Liver (tissue), 9 donors: ENCODE data around the gene SLC25A21. TPM values are rescaled to one million over a fixed set of nuclear protein-coding genes. Genes with fewer than 3 reads are reported as not detected.

Experiments
- DNase-seq: peaks from one replicate; pipeline ENCODE4 v3.0.0-alpha.2; 2017; ENCODE audit warnings: low spot score
- H3K27ac ChIP-seq, 2 donors: one replicate each; pipeline ENCODE4 v1.7.0; 2013; ENCODE audit warnings: inconsistent platforms in 2 of 2, low read length in 2 of 2, control low read depth in 1 of 2, low read depth in 1 of 2, mild to moderate bottlenecking in 1 of 2
- H3K27me3 ChIP-seq, 4 donors: one replicate each; pipeline versions ENCODE4 v1.6.1 to v1.7.0; 2013; ENCODE audit warnings: low read length in 3 of 4, inconsistent platforms in 1 of 4, mild to moderate bottlenecking in 1 of 4, moderate library complexity in 1 of 4; ENCODE audit not compliant: control insufficient read depth in 4 of 4, insufficient read depth in 4 of 4
- H3K36me3 ChIP-seq, 4 donors: one replicate each; pipeline versions ENCODE4 v1.6.1 to v1.7.0; 2013; ENCODE audit warnings: low read length in 3 of 4, mild to moderate bottlenecking in 3 of 4, low read depth in 1 of 4, moderate library complexity in 1 of 4; ENCODE audit not compliant: control insufficient read depth in 4 of 4, insufficient read depth in 3 of 4
- H3K4me1 ChIP-seq, 4 donors: one replicate each; pipeline versions ENCODE4 v1.6.1 to v1.7.0; 2013; ENCODE audit warnings: low read length in 3 of 4, mild to moderate bottlenecking in 3 of 4, moderate library complexity in 1 of 4; ENCODE audit not compliant: control insufficient read depth in 4 of 4, insufficient read depth in 4 of 4
- H3K4me3 ChIP-seq, 3 donors: one replicate each; pipeline versions ENCODE4 v1.6.1 to v1.7.0; 2013; ENCODE audit warnings: low read length in 3 of 3, control low read depth in 1 of 3, low read depth in 1 of 3, mild to moderate bottlenecking in 1 of 3
- H3K9ac ChIP-seq, 2 donors: one replicate each; pipeline ENCODE4 v1.7.0; 2013; ENCODE audit warnings: low read length in 2 of 2, mild to moderate bottlenecking in 2 of 2, moderate library complexity in 2 of 2, control low read depth in 1 of 2, low read depth in 1 of 2
- H3K9me3 ChIP-seq, 4 donors: one replicate each; pipeline versions ENCODE4 v1.6.1 to v1.7.0; 2013; ENCODE audit warnings: low read length in 3 of 4; ENCODE audit not compliant: control insufficient read depth in 4 of 4
- EGR1 ChIP-seq, 2 donors: IDR thresholded peaks; 2 replicates each; pipeline ENCODE4 v1.6.1; 2016 to 2018; ENCODE audit warnings: antibody characterized with exemption in 2 of 2, low read depth in 2 of 2
- FOXA1 ChIP-seq: IDR thresholded peaks from 2 replicates; pipeline ENCODE4 v1.6.1; 2016; ENCODE audit warnings: antibody characterized with exemption
- FOXA2 ChIP-seq: IDR thresholded peaks from 2 replicates; pipeline ENCODE4 v1.6.1; 2016; ENCODE audit warnings: antibody characterized with exemption
- GABPA ChIP-seq, 2 donors: IDR thresholded peaks in 1 of 2; conservative IDR thresholded peaks in 1 of 2; 2 replicates each; pipeline ENCODE4 v1.6.1; 2016; ENCODE audit warnings: antibody characterized with exemption in 2 of 2, mild to moderate bottlenecking in 1 of 2, moderate library complexity in 1 of 2
- HNF4A ChIP-seq, 2 donors: conservative IDR thresholded peaks; 2 replicates each; pipeline ENCODE4 v1.6.1; 2016; ENCODE audit warnings: antibody characterized with exemption in 2 of 2, mild to moderate bottlenecking in 2 of 2
- JUND ChIP-seq, 2 donors: IDR thresholded peaks; 2 replicates each; pipeline ENCODE4 v1.6.1; 2016; ENCODE audit warnings: antibody characterized with exemption in 2 of 2
- NR2F2 ChIP-seq: IDR thresholded peaks from 2 replicates; pipeline ENCODE4 v1.6.1; 2016; ENCODE audit warnings: antibody characterized with exemption
- RXRA ChIP-seq, 2 donors: IDR thresholded peaks; 2 replicates each; pipeline ENCODE4 v1.6.1; 2017 to 2018; ENCODE audit warnings: antibody characterized with exemption in 2 of 2, mild to moderate bottlenecking in 1 of 2
- SP1 ChIP-seq: IDR thresholded peaks from 2 replicates; pipeline ENCODE4 v1.6.1; 2018; ENCODE audit warnings: antibody characterized with exemption, mild to moderate bottlenecking
- TAF1 ChIP-seq: conservative IDR thresholded peaks from 2 replicates; pipeline ENCODE4 v1.6.1; 2016; ENCODE audit warnings: antibody characterized with exemption, mild to moderate bottlenecking
- YY1 ChIP-seq: IDR thresholded peaks from 2 replicates; pipeline ENCODE4 v1.6.1; 2016; ENCODE audit warnings: antibody characterized with exemption, mild to moderate bottlenecking
- WGBS: extraction: QIAGEN DNeasy Blood & Tissue Kit; methylation state at CpG from one replicate; pipeline ENCODE4 v1.1.7; 2013; 5-methylcytosine and 5-hydroxymethylcytosine counted together
- polyA plus RNA-seq, 2 donors: library from polyadenylated mRNA; stranded (reverse) in 1 of 2; unstranded in 1 of 2; fragments of 200-250 nt in 1 of 2; fragments of >200 nt in 1 of 2; fragmentation: Nextera tagmentation in 1 of 2; extraction: Ambion mirVana in 1 of 2; gene quantifications; one replicate each; pipeline versions ENCODE4 v1.2.1 to v1.2.3, GENCODE V29; 2013 to 2015
- total RNA-seq, 2 donors: library from RNA; depleted of rRNA; stranded (reverse); fragments of >200 nt; gene quantifications; one replicate each; pipeline ENCODE4 v1.2.3, GENCODE V29; 2014
- TF ChIP-seq, protein P1 (sequence below): IDR thresholded peaks from 2 replicates; pipeline ENCODE4 v1.6.1; 2016; ENCODE audit warnings: antibody characterized with exemption
- TF ChIP-seq, protein P2 (sequence below): IDR thresholded peaks from 2 replicates; pipeline ENCODE4 v1.6.1; 2016; ENCODE audit warnings: antibody characterized with exemption
- TF ChIP-seq, protein P3 (sequence below): fragments of 150-350 bp; IDR thresholded peaks from 2 replicates; pipeline ENCODE4 v1.5.1; 2017; ENCODE audit warnings: improper control_type of control experiment, low read depth, low read length; ENCODE audit not compliant: missing input control
- donor health status: healthy.
- donor health status: healthy.
- donor health status: healthy.
- donor health status: healthy.
- donor health status: healthy.

SLC25A21 gene
- total and polyA plus RNA-seq, 4 donors, result 0.13 to 24.3 (median 0.23) TPM

DNA sequence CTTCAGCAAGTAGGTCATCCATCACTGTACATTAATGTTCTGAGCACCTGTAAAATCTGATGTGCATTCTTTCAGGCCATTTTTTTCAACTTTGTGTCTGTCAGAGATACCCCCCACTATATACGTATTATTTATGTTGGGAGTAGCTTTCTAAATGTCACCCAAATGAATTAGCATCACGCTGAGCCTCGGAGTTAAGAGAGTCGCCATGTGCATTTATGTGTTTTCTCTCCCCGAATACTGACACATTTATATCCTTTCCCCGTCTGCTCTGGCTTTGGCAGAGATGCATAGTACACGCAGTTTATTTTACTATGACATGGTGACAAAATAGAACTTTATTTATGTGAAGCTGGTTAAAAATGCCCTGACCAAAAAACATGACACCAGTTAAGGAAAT, 216.4 kb downstream of the SLC25A21 start:
- no peak overlapping the region for H3K27ac ChIP-seq
- 91% methylated on average over 7 of the region's 7 CpGs for WGBS
- no peak for DNase-seq

DNA sequence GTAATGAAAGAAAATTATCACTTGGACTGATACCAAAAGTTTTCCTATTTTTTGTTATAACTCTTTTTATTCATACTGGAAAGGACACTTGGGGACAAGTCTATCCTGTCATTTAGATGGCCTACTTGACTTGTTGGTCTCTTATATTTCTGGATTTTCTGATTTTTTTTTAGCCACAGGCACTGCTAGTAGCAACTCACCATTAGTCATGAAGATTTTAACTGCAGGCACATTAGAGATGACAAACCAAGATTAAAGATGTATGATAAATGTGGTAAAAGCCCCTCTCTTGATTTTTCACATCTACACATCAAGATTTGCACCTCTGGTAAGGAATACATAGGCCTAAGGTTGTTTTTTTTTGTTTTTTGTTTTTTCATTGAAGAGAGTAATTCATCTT, 217.0 kb downstream of the SLC25A21 start:
- no peak overlapping the region for H3K4me3 ChIP-seq
- no peak overlapping the region for H3K27ac ChIP-seq
- no peaks in the 10 kb centered on the region for H3K4me1 ChIP-seq
- DNase-seq, result no peak
- H3K36me3 ChIP-seq, result no peaks in the 10 kb centered on the region
- no peaks in the 10 kb centered on the region for H3K9me3 ChIP-seq
- H3K27me3 ChIP-seq, result no peaks in the 10 kb centered on the region
- TF ChIP-seq YY1 (no peak), SP1 (no peak), FOXA1 (no peak), HNF4A (conservative IDR thresholded peaks at IDR 0.05) (no peak)
- TF ChIP-seq, protein P1, sequence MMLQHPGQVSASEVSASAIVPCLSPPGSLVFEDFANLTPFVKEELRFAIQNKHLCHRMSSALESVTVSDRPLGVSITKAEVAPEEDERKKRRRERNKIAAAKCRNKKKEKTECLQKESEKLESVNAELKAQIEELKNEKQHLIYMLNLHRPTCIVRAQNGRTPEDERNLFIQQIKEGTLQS, result no peak
- H3K9ac ChIP-seq, result no peak overlapping the region

More for the DNA sequence above, 216.4 kb downstream of the SLC25A21 start:
- TF ChIP-seq FOXA1 (no peak), NR2F2 (no peak), SP1 (no peak), RXRA (IDR thresholded peaks at IDR 0.05) (no peak), JUND (IDR thresholded peaks at IDR 0.05) (no peak), YY1 (no peak), GABPA (IDR thresholded peaks at IDR 0.05 in 1 of 2, conservative IDR thresholded peaks at IDR 0.05 in 1 of 2) (no peak), HNF4A (conservative IDR thresholded peaks at IDR 0.05) (no peak)
- TF ChIP-seq, protein P2, sequence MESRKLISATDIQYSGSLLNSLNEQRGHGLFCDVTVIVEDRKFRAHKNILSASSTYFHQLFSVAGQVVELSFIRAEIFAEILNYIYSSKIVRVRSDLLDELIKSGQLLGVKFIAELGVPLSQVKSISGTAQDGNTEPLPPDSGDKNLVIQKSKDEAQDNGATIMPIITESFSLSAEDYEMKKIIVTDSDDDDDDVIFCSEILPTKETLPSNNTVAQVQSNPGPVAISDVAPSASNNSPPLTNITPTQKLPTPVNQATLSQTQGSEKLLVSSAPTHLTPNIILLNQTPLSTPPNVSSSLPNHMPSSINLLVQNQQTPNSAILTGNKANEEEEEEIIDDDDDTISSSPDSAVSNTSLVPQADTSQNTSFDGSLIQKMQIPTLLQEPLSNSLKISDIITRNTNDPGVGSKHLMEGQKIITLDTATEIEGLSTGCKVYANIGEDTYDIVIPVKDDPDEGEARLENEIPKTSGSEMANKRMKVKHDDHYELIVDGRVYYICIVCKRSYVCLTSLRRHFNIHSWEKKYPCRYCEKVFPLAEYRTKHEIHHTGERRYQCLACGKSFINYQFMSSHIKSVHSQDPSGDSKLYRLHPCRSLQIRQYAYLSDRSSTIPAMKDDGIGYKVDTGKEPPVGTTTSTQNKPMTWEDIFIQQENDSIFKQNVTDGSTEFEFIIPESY, result no peak
- TF ChIP-seq, protein P3, sequence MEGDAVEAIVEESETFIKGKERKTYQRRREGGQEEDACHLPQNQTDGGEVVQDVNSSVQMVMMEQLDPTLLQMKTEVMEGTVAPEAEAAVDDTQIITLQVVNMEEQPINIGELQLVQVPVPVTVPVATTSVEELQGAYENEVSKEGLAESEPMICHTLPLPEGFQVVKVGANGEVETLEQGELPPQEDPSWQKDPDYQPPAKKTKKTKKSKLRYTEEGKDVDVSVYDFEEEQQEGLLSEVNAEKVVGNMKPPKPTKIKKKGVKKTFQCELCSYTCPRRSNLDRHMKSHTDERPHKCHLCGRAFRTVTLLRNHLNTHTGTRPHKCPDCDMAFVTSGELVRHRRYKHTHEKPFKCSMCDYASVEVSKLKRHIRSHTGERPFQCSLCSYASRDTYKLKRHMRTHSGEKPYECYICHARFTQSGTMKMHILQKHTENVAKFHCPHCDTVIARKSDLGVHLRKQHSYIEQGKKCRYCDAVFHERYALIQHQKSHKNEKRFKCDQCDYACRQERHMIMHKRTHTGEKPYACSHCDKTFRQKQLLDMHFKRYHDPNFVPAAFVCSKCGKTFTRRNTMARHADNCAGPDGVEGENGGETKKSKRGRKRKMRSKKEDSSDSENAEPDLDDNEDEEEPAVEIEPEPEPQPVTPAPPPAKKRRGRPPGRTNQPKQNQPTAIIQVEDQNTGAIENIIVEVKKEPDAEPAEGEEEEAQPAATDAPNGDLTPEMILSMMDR, result no peak
- H3K9me3 ChIP-seq, result no peaks in the 10 kb centered on the region
- no peaks in the 10 kb centered on the region for H3K4me1 ChIP-seq
- no peak overlapping the region for H3K4me3 ChIP-seq
- no peak overlapping the region for H3K9ac ChIP-seq
- no peaks in the 10 kb centered on the region for H3K36me3 ChIP-seq
- H3K27me3 ChIP-seq, result no peaks in the 10 kb centered on the region

DNA sequence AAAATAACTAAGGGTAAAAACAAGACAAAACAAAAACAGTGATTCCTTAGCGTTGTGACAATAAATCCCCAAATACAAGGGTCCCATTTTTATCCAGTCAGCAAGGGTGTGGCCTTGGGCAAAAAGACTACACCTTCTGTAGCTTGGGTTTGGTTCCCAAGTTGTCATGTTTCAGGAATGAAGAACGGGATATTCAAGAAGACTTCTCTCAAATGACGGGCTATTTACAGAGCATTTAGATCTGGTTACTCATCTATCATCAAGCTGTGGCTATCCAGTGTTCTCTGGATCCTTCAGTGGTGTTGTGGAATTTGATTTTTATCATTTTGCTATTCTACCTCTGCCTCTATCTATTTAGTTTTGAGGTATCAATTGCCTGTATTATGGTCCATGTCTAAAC, 219.7 kb downstream of the SLC25A21 start:
- Histone ChIP-seq H3K4me3 (no peak overlapping the region), H3K27ac (no peak overlapping the region), H3K9ac (no peak overlapping the region), H3K36me3 (no peaks in the 10 kb centered on the region), H3K4me1 (no peaks in the 10 kb centered on the region), H3K27me3 (no peaks in the 10 kb centered on the region), H3K9me3 (no peaks in the 10 kb centered on the region)
- no peak for DNase-seq
- WGBS, result 86% methylated on average over 3 of the region's 3 CpGs
- TF ChIP-seq, protein P3, result no peak
- no peak for TF ChIP-seq FOXA2
- no peak for TF ChIP-seq GABPA (IDR thresholded peaks at IDR 0.05 in 1 of 2, conservative IDR thresholded peaks at IDR 0.05 in 1 of 2)
- no peak for TF ChIP-seq TAF1
- no peak for TF ChIP-seq EGR1 (IDR thresholded peaks at IDR 0.05; ENCODE audit: low read depth in 2 of 2)
